ENCODE data around the gene FGF23.

The FGF23 gene

GRCh38 chr12:4380332-4380731, 820 bp upstream of the FGF23 start:
- DNase-seq: no peak

- DNase-seq: no peak
These were observed 740 bp downstream of the FGF23 start for GRCh38 chr12:4378772-4379171.

- DNase-seq: no peak
These were observed 4.1 kb downstream of the FGF23 start for GRCh38 chr12:4375449-4375848.

GRCh38 chr12:4372653-4373052, 6.9 kb downstream of the FGF23 start:
- no peak for DNase-seq

GRCh38 chr12:4370265-4370664, 9.2 kb downstream of the FGF23 start:
- DNase-seq: no peak

- DNase-seq: no peak
These were observed 10.0 kb downstream of the FGF23 start for GRCh38 chr12:4369548-4369947.

- DNase-seq: no peak
These were observed 13.4 kb downstream of the FGF23 start for GRCh38 chr12:4366090-4366489.

GRCh38 chr12:4356041-4356327, 23.5 kb downstream of the FGF23 start:
- no peak for DNase-seq

GRCh38 chr12:4355156-4356040, 24.1 kb downstream of the FGF23 start:
- no peak for DNase-seq

- no peak for DNase-seq
These were observed 25.7 kb downstream of the FGF23 start for GRCh38 chr12:4353785-4354208.

GRCh38 chr12:4346931-4347330, 32.6 kb downstream of the FGF23 start:
- no peak for DNase-seq

- no peak for DNase-seq
These were observed 47.7 kb downstream of the FGF23 start for GRCh38 chr12:4331842-4332241.

- no peak for DNase-seq
These were observed 48.3 kb downstream of the FGF23 start for GRCh38 chr12:4331221-4331620.

GRCh38 chr12:4330203-4330602, 49.3 kb downstream of the FGF23 start:
- DNase-seq: no peak

GRCh38 chr12:4327293-4327692, 52.2 kb downstream of the FGF23 start:
- DNase-seq: no peak

- DNase-seq: no peak
These were observed 53.5 kb downstream of the FGF23 start for GRCh38 chr12:4325966-4326365.

- DNase-seq: no peak
These were observed 55.1 kb downstream of the FGF23 start for GRCh38 chr12:4324366-4324765.

- no peak for DNase-seq
These were observed 56.1 kb downstream of the FGF23 start for GRCh38 chr12:4323396-4323795.

GRCh38 chr12:4322726-4323125, 56.8 kb downstream of the FGF23 start:
- DNase-seq: no peak

GRCh38 chr12:4320853-4321701, 58.4 kb downstream of the FGF23 start, which contains the start of gene TIGAR:
Gene TIGAR, plus strand, starts transcription at chr12:4321213. Its CDS starts 59 bp downstream, at chr12:4321272.
- peak; percentile 66 for DNase-seq

- DNase-seq: peak; percentile 31
These were observed 59.0 kb downstream of the FGF23 start for GRCh38 chr12:4320497-4320852.

Measured in NK-92 treated with Interleukin-12 subunit alpha and Interleukin-12 subunit beta, amount 100 ng/mL, for 24 hours (cell line).